Measurements from ENCODE around the gene CCDC122. TPM values are rescaled to one million over a fixed set of nuclear protein-coding genes. Genes with fewer than 3 reads are reported as not detected.

Gene CCDC122
- total and polyA plus RNA-seq, 2 donors (not counting 3 experiments of a cell fraction or from before 2014, with no cell fraction given), result 0.57 to 7.5 TPM

DNA sequence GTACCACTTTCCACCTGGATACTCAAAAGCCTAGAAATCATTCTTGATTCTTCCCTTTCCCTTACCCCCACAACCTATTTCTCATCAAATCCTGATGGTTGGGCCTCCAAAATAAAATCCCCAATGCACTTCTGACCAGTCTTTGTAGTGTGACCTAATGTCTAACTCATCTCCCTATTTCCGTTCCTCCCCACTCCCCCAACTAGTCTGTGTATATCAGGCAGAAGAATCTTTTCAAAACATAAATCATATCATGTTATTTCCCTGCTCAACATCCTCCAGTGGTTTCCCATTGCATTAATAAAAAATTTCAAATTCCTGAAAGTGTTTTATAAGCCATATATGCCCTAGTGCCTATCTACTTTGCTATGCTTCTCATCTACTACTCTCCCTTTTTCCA is 17.7 kb downstream of the CCDC122 start:
- TF ChIP-seq POLR2AphosphoS5 (IDR thresholded peaks at IDR 0.05; ENCODE audit: insufficient read depth, low read depth, low read length), result no peak
- TF ChIP-seq, protein P1, sequence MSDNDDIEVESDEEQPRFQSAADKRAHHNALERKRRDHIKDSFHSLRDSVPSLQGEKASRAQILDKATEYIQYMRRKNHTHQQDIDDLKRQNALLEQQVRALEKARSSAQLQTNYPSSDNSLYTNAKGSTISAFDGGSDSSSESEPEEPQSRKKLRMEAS (IDR thresholded peaks at IDR 0.05; ENCODE audit: insufficient read depth, insufficient read length), result no peak
- TF ChIP-seq POLR2A (IDR thresholded peaks at IDR 0.05; ENCODE audit: low read depth, low read length), result no peak
- no peak for TF ChIP-seq FOS (IDR thresholded peaks at IDR 0.05; ENCODE audit: borderline replicate concordance, insufficient read depth, low read length)
- peak; percentile 82 for TF ChIP-seq GATA2 (IDR thresholded peaks at IDR 0.05; ENCODE audit: insufficient read depth, insufficient read length, low read depth, low read length)
- DNase-seq (ENCODE audit: low read depth, low spot score) (no peak), FAIRE-seq (no peak)
- H3K79me2 ChIP-seq (ENCODE audit: control insufficient read depth, insufficient read depth, low read length), result no peaks in the 10 kb centered on the region
- no peak overlapping the region for H3K4me3 ChIP-seq (replicated peaks in 1 of 3; ENCODE audit: insufficient read depth in 1 of 3, low read depth in 1 of 3, low read length in 3 of 3)
- H4K20me1 ChIP-seq (replicated peaks; ENCODE audit: control insufficient read depth, extremely low read depth, insufficient read depth, low read length), result no peaks in the 10 kb centered on the region
- H3K9me1 ChIP-seq (replicated peaks; ENCODE audit: control insufficient read depth, extremely low read depth, insufficient read depth, low read length), result no peaks in the 10 kb centered on the region
- ChIA-PET POLR2A (no interaction called here), CTCF (interaction anchor here (1.3 kb wide), 1 partner anchor 35 kb away, joined by 3 read pairs; no protein-coding TSS in a partner anchor)
- H3K27me3 ChIP-seq (ENCODE audit: control insufficient read depth in 2 of 2, insufficient read depth in 2 of 2, low read length in 2 of 2), result no peaks in the 10 kb centered on the region
- H3K27ac ChIP-seq (ENCODE audit: insufficient read depth, low read depth, low read length), result no peak overlapping the region
- no TSS peak for BruUV-seq (replicated peaks)
- no peaks in the 10 kb centered on the region for H3K9me3 ChIP-seq (replicated peaks; ENCODE audit: control insufficient read depth, insufficient read depth, low read length)
- H3K36me3 ChIP-seq (ENCODE audit: control insufficient read depth in 2 of 2, extremely low read depth in 1 of 2, insufficient read depth in 2 of 2, low read length in 2 of 2), result no peaks in the 10 kb centered on the region
- dilution Hi-C loops (cut with MboI; ENCODE audit: extremely low pct_ligation_motif_present, low sequenced_read_pairs), result no loop called here
- no peak overlapping the region for H3K9ac ChIP-seq (replicated peaks; ENCODE audit: extremely low read depth, insufficient read depth, low read length)
- no peak overlapping the region for H3K4me2 ChIP-seq (ENCODE audit: insufficient read depth, low read length)
- no peak overlapping the region for H2AFZ ChIP-seq (ENCODE audit: low read depth, low read length)
- intact Hi-C loops (cut with micrococcal nuclease), result no loop called here
- H3K4me1 ChIP-seq (ENCODE audit: control insufficient read depth, extremely low read depth, insufficient read depth, low read length), result peaks cover 14% of the 10 kb centered on the region

DNA sequence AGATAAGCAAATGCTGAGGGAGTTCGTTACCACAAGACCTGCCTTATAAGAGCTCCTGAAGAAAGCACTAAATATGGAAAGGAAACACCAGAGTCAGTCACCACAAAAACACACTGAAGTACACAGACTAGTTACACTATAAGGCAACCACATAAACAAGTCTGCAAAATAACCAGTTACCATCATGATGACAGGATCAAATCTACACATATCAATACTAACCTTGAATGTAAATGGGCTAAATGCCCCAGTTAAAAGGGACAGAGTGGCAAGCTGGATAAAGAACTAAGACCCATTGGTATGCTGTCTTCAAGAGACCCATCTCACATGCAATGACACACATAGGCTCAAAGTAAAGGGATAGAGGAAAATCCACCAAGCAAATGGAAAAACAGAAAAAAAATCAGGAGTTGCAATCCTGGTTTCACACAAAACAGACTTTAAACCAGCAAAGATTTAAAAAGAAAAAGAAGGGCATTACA is 26.6 kb downstream of the CCDC122 start:
- ChIA-PET POLR2A (no interaction called here), CTCF (no interaction called here)
- DNase-seq (ENCODE audit: low read depth, low spot score) (no peak), FAIRE-seq (no peak)
- Histone ChIP-seq H3K4me1 (ENCODE audit: control insufficient read depth, extremely low read depth, insufficient read depth, low read length) (peaks cover 17% of the 10 kb centered on the region), H3K27ac (ENCODE audit: insufficient read depth, low read depth, low read length) (no peak overlapping the region), H3K9ac (replicated peaks; ENCODE audit: extremely low read depth, insufficient read depth, low read length) (no peak overlapping the region), H3K9me1 (replicated peaks; ENCODE audit: control insufficient read depth, extremely low read depth, insufficient read depth, low read length) (no peaks in the 10 kb centered on the region), H2AFZ (ENCODE audit: low read depth, low read length) (no peak overlapping the region), H3K27me3 (ENCODE audit: control insufficient read depth in 2 of 2, insufficient read depth in 2 of 2, low read length in 2 of 2) (no peaks in the 10 kb centered on the region), H3K4me3 (replicated peaks in 1 of 3; ENCODE audit: insufficient read depth in 1 of 3, low read depth in 1 of 3, low read length in 3 of 3) (no peak overlapping the region), H3K36me3 (ENCODE audit: control insufficient read depth in 2 of 2, extremely low read depth in 1 of 2, insufficient read depth in 2 of 2, low read length in 2 of 2) (no peaks in the 10 kb centered on the region), H3K4me2 (ENCODE audit: insufficient read depth, low read length) (no peak overlapping the region), H3K9me3 (replicated peaks; ENCODE audit: control insufficient read depth, insufficient read depth, low read length) (peaks cover 2% of the 10 kb centered on the region), H3K79me2 (ENCODE audit: control insufficient read depth, insufficient read depth, low read length) (no peaks in the 10 kb centered on the region), H4K20me1 (replicated peaks; ENCODE audit: control insufficient read depth, extremely low read depth, insufficient read depth, low read length) (no peaks in the 10 kb centered on the region)
- no TSS peak for BruUV-seq (replicated peaks)
- intact Hi-C loops (cut with micrococcal nuclease) (no loop called here), dilution Hi-C loops (cut with MboI; ENCODE audit: extremely low pct_ligation_motif_present, low sequenced_read_pairs) (no loop called here)
- TF ChIP-seq, protein P2, sequence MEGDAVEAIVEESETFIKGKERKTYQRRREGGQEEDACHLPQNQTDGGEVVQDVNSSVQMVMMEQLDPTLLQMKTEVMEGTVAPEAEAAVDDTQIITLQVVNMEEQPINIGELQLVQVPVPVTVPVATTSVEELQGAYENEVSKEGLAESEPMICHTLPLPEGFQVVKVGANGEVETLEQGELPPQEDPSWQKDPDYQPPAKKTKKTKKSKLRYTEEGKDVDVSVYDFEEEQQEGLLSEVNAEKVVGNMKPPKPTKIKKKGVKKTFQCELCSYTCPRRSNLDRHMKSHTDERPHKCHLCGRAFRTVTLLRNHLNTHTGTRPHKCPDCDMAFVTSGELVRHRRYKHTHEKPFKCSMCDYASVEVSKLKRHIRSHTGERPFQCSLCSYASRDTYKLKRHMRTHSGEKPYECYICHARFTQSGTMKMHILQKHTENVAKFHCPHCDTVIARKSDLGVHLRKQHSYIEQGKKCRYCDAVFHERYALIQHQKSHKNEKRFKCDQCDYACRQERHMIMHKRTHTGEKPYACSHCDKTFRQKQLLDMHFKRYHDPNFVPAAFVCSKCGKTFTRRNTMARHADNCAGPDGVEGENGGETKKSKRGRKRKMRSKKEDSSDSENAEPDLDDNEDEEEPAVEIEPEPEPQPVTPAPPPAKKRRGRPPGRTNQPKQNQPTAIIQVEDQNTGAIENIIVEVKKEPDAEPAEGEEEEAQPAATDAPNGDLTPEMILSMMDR (IDR thresholded peaks at IDR 0.05; ENCODE audit: extremely low read depth in 1 of 2, insufficient read depth in 1 of 2, low read depth in 1 of 2, low read length in 2 of 2), result no peak
- TF ChIP-seq JUN (IDR thresholded peaks at IDR 0.05; ENCODE audit: borderline replicate concordance, insufficient read depth, insufficient read length, low read depth) (no peak), POLR2AphosphoS5 (IDR thresholded peaks at IDR 0.05; ENCODE audit: insufficient read depth, low read depth, low read length) (no peak), EZH2 (IDR thresholded peaks at IDR 0.05; ENCODE audit: borderline replicate concordance, low read depth, low read length, severe bottlenecking) (no peak), POLR2A (IDR thresholded peaks at IDR 0.05; ENCODE audit: low read depth, low read length) (no peak), FOS (IDR thresholded peaks at IDR 0.05; ENCODE audit: borderline replicate concordance, insufficient read depth, low read length) (no peak), MYC (IDR thresholded peaks at IDR 0.05; ENCODE audit: low read depth, low read length) (no peak)
- TF ChIP-seq, protein P1 (IDR thresholded peaks at IDR 0.05; ENCODE audit: insufficient read depth, insufficient read length), result no peak

Data from endothelial cell of umbilical vein (primary cell).